HS-5 (cell line): ENCODE results near the gene C3orf33.

Experiments used
- DNase-seq: peaks from one replicate; pipeline ENCODE4 v3.0.0-alpha.2; 2012; ENCODE audit warnings: low read depth

Gene C3orf33

GRCh38 chr3:155741603-155742002 lies 64.5 kb downstream of the C3orf33 start:
- DNase-seq = no peak

GRCh38 chr3:155741101-155741500 lies 65.0 kb downstream of the C3orf33 start:
- DNase-seq = no peak

GRCh38 chr3:155739154-155739553 lies 66.9 kb downstream of the C3orf33 start:
- DNase-seq = no peak

- no peak for DNase-seq
Observed at GRCh38 chr3:155738580-155739076, 67.5 kb downstream of the C3orf33 start.

- no peak for DNase-seq
Observed at GRCh38 chr3:155737844-155738460, 68.1 kb downstream of the C3orf33 start.

- no peak for DNase-seq
Observed at GRCh38 chr3:155736381-155736780, 69.7 kb downstream of the C3orf33 start.

GRCh38 chr3:155730843-155731242 lies 75.2 kb downstream of the C3orf33 start:
- no peak for DNase-seq

GRCh38 chr3:155727836-155728235 lies 78.2 kb downstream of the C3orf33 start:
- DNase-seq = no peak

- DNase-seq = no peak
Observed at GRCh38 chr3:155714295-155714718, 91.8 kb downstream of the C3orf33 start.
